Measurements from ENCODE around the gene SLC2A2.
"Not testable (repeated sequence)": the region's sequence is repeated elsewhere in the genome, so short reads cannot be mapped to it uniquely, and the experiment has no call there.

The SLC2A2 gene

GRCh38 chr3:170988378-170988777, 38.1 kb downstream of the SLC2A2 start:
- no peak for DNase-seq (ENCODE audit: low read depth in 3 of 3)

- no peak for DNase-seq (ENCODE audit: low read depth in 3 of 3)
Measured at GRCh38 chr3:170985304-170985703, 41.2 kb downstream of the SLC2A2 start.

DNA sequence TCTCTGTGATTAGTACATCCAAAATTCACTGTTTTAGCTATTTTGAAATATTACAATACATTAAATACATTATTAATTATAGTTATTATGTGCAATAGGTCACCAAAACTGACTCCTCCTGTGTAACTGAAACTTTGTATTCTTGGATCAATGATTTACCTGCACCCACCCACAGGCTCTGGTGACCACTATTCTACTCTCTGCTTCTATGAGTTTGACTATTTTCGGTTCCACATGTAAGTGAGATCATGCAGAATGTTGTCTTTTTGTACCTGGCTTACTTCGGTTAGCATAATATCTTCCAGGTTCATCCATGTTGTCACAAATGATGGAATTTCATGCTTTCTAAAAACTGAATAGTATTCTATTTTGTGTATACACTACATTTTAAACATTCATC, 43.8 kb downstream of the SLC2A2 start:
- DNase-seq (ENCODE audit: low read depth in 3 of 3) = no peak

- DNase-seq (ENCODE audit: low read depth in 3 of 3) = no peak
Measured at GRCh38 chr3:170980399-170980798, 46.1 kb downstream of the SLC2A2 start.

- no peak for DNase-seq (ENCODE audit: low read depth in 3 of 3)
Measured at GRCh38 chr3:170977949-170978745, 48.4 kb downstream of the SLC2A2 start.

DNA sequence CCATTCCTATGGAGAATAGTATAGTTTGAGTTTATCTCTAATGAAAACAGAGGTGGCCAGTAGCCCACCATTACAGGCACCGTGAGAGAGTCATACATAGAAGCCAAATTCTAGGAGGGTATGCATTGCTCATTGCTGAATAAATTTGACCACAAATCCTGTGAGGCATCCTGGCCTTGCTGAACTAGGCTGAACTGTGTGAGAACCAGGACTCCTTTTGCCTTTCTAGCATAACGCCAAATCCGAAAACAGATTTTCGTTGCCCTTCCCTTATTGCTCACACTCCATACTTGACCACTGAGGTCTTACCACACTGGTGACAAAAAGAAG, 50.4 kb downstream of the SLC2A2 start:
- DNase-seq (ENCODE audit: low read depth in 3 of 3) = no peak

- no peak for DNase-seq (ENCODE audit: low read depth in 3 of 3)
Measured at GRCh38 chr3:170975283-170976189, 51.0 kb downstream of the SLC2A2 start.

GRCh38 chr3:170974872-170975271, 51.6 kb downstream of the SLC2A2 start:
- DNase-seq (ENCODE audit: low read depth in 3 of 3) = no peak

DNA sequence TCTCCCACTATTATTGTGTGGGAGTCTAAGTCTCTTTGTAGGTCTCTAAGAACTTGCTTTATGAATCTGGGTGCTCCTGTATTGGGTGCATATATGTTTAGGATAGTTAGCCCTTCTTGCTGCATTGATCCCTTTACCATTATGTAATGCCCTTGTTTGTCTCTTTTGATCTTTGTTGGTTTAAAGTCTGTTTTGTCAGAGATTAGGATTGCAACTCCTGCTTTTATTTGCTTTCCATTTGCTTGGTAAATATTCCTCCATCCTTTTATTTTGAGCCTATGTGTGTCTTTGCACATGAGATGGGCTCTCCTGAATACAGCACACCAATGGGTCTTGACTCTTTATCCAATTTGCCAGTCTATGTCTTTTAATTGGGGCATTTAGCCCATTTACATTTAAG, 53.6 kb downstream of the SLC2A2 start:
- DNase-seq (ENCODE audit: low read depth in 3 of 3) = not testable (repeated sequence)

- DNase-seq (ENCODE audit: low read depth in 3 of 3) = no peak
Measured at GRCh38 chr3:170967126-170967525, 59.4 kb downstream of the SLC2A2 start.

DNA sequence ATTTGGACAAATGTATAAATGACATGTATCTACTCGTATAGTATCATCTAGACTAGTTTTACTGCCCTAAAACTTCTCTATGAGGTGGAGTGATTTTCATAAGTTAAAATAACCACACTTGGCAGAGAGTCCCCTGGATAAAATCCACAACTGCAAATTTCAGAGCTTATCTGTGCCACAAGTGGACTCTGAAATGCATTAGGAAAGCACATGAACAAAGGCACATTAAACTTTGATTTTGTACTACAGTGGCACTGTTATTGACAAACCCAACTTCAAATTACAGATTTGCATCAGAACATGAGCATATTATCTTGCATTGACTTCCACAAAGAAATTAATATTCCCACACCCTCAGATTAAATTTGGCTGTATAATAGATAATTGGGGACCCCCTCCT, 60.0 kb downstream of the SLC2A2 start:
- DNase-seq (ENCODE audit: low read depth in 3 of 3) = no peak

- DNase-seq (ENCODE audit: low read depth in 3 of 3) = no peak
Measured at GRCh38 chr3:170962411-170962810, 64.1 kb downstream of the SLC2A2 start.

DNA sequence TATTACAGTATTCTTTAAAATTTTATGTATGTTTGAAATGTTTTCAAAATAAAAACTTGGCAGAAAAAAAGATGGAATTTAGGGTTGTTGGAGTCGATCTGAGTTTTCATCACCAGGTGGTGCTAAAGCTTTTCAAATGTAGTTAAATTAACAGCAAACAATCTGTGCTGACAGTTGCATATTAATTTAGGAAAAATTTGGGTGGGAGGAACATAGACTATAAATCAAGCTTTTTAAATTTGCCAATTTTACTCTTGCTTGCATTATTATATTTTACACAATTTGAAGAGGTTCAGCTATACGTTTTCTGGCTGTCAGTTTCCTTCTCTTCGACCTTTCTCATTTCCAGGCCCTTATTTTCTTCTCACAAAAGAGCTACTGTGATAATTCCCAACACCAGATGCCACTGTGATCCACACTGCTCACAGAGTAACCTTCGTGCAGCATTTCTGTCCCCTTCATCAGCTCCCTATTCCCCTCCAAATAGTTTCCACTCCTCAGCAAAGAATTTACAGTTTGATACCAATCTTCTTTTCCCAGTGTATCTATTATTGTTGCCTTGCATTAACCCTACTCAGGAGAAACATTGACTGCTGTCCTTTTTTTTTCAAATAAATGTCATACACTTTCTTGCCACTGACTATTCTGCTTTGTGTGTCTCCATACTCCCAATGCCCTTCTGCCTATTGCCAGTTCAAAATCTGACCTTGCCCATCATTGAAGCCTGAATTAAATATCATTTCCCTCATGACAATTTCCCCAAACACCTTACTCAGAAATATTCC, 64.7 kb downstream of the SLC2A2 start:
- no peak for DNase-seq (ENCODE audit: low read depth in 3 of 3)

DNA sequence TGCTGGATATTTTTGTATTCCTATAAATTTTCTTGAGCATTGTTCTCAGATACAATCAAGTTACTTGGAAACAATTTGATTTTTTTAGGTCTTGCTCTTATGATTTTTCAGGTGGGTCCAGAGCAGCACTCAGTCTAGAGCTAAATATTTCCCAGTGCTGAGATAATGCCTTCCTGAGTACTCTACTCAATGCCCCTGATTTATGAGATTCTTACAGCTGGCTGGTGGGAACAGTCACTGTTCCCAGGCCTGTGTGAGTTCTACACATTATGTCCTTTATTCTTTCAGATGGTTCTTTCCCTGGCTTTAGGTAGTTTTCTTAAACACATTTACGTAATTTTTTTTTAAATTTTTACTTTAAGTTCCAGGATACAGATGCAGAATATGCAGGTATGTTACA, 67.1 kb downstream of the SLC2A2 start:
- DNase-seq (ENCODE audit: low read depth in 3 of 3) = no peak

- DNase-seq (ENCODE audit: low read depth in 3 of 3) = no peak
Measured at GRCh38 chr3:170956647-170957046, 69.9 kb downstream of the SLC2A2 start.

- DNase-seq (ENCODE audit: low read depth in 3 of 3) = no peak
Measured at GRCh38 chr3:170953736-170954135, 72.8 kb downstream of the SLC2A2 start.

DNA sequence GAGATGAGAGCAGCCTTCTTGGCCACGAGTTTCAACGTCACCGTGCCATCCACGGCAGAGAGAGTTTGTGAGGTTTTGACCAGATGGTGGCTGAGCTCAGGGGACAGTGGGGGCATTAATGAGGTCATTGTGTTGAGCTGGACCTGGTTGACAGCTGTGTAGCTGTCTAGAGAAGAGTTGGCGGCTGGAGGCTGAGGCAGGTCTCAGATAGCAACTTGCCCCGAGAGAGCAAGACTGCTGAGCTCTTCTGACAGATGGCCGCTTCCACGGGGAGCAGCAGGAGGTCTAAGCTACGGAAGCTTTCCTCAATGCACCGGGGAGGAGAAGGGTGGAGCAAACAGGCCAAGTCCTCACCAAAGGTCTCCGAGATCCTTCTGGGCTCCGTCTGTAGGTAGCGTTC, 73.3 kb downstream of the SLC2A2 start:
- DNase-seq (ENCODE audit: low read depth in 3 of 3) = no peak

DNA sequence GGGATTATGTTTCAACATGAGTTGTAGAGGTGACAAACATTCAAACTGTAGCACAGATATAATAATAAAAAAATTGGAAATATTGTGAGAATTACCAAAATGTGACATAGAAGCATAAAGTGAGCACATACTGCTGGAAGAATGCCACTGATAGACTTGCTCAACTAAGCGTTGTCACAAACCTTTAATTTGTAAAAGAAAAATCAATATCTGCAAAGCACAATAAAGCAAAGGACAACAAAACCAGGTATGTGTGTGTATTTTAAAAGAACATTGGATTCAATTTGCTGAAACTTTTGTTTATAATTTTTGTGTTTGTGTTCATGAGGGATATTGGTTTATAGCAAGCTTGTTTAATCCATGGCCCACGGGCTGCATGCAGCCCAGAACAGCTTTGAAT, 77.3 kb downstream of the SLC2A2 start:
- no peak for DNase-seq (ENCODE audit: low read depth in 3 of 3)

DNA sequence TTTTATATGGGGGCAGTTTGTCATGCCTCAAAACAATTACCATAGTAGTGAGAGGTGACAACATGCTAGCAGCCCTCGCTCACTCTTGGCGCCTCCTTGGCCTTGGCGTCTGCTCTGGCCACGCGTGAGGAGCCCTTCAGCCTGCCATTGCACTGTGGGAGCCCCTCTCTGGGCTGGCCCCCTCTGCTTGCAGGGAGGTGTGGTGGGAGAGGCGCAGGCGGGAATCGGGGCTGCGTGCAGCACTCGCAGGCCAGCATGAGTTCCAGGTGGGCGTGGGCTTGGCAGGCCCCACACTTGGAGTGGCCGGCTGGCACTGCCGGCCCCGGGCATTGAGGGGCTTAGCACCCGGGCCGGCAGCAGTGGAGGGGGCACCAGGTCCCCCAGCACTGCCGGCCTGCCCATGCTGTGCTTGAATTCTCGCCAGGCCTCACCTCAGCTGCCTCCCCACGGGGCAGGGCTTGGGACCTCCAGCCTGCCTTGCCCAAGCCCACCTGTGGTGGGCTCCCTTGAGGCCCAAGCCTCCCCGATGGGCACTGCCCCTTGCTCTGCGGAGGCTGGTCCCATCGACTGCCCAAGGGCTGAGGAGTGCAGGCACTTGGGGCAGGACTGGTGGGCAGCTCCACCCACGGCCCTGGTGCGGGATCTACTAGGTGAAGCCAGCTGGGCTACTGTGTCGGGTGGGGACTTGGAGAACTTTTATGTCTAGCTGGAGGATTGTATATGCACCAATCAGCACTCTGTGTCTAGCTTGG, 79.3 kb downstream of the SLC2A2 start:
- DNase-seq (ENCODE audit: low read depth in 3 of 3) = no peak
